ENCODE data around the gene CREB5. TPM values are rescaled to one million over a fixed set of nuclear protein-coding genes. Genes with fewer than 3 reads are reported as not detected.
"Not testable (repeated sequence)": the region's sequence is repeated elsewhere in the genome, so short reads cannot be mapped to it uniquely, and the experiment has no call there.

The CREB5 gene
- total RNA-seq, 1 donor from 2014 or later: 4.5 TPM

GRCh38 chr7:28766359-28766758 is 354.0 kb downstream of the CREB5 start:
- no peak for DNase-seq

GRCh38 chr7:28767356-28767755 is 355.0 kb downstream of the CREB5 start:
- DNase-seq (no peak), ATAC-seq (no peak)
- intact Hi-C loops (cut with micrococcal nuclease): no loop called here

More at GRCh38 chr7:28766359-28766758, 354.0 kb downstream of the CREB5 start:
- no peak for ATAC-seq
- intact Hi-C loops (cut with micrococcal nuclease): no loop called here

- no peak for ATAC-seq
- intact Hi-C loops (cut with micrococcal nuclease): no loop called here
- no peak for DNase-seq
Observed at GRCh38 chr7:28768577-28769147, 356.3 kb downstream of the CREB5 start.

- peak; percentile 22 for ATAC-seq
- DNase-seq: no peak
- intact Hi-C loops (cut with micrococcal nuclease): no loop called here
Observed at GRCh38 chr7:28771906-28772622, 359.7 kb downstream of the CREB5 start.

- DNase-seq: no peak
- intact Hi-C loops (cut with micrococcal nuclease): no loop called here
- no peak for ATAC-seq
Observed at GRCh38 chr7:28773423-28774145, 361.3 kb downstream of the CREB5 start.

- DNase-seq: no peak
- ATAC-seq: peak; percentile 70
- intact Hi-C loops (cut with micrococcal nuclease): no loop called here
Observed at GRCh38 chr7:28774261-28774988, 362.1 kb downstream of the CREB5 start.

GRCh38 chr7:28776463-28777157 is 364.3 kb downstream of the CREB5 start:
- ATAC-seq (no peak), DNase-seq (no peak)
- intact Hi-C loops (cut with micrococcal nuclease): no loop called here

GRCh38 chr7:28778786-28779185 is 366.5 kb downstream of the CREB5 start:
- ATAC-seq (no peak), DNase-seq (no peak)
- intact Hi-C loops (cut with micrococcal nuclease): no loop called here

GRCh38 chr7:28779954-28780353 is 367.6 kb downstream of the CREB5 start:
- ATAC-seq: no peak
- intact Hi-C loops (cut with micrococcal nuclease): no loop called here
- no peak for DNase-seq

GRCh38 chr7:28782362-28782761 is 370.0 kb downstream of the CREB5 start:
- intact Hi-C loops (cut with micrococcal nuclease): no loop called here
- DNase-seq (no peak), ATAC-seq (no peak)

GRCh38 chr7:28784171-28784902 is 372.0 kb downstream of the CREB5 start:
- DNase-seq (no peak), ATAC-seq (no peak)
- intact Hi-C loops (cut with micrococcal nuclease): no loop called here

GRCh38 chr7:28785041-28785995 is 373.0 kb downstream of the CREB5 start:
- DNase-seq: no peak
- intact Hi-C loops (cut with micrococcal nuclease): no loop called here
- ATAC-seq: no peak

GRCh38 chr7:28786156-28786555 is 373.8 kb downstream of the CREB5 start:
- ATAC-seq; DNase-seq; intact Hi-C loops (cut with micrococcal nuclease): not testable (repeated sequence)

- DNase-seq (no peak), ATAC-seq (no peak)
- intact Hi-C loops (cut with micrococcal nuclease): no loop called here
Observed at GRCh38 chr7:28787106-28787505, 374.8 kb downstream of the CREB5 start.

GRCh38 chr7:28790467-28790866 is 378.1 kb downstream of the CREB5 start:
- intact Hi-C loops (cut with micrococcal nuclease): no loop called here
- ATAC-seq (peak; percentile 38), DNase-seq (no peak)

- intact Hi-C loops (cut with micrococcal nuclease): no loop called here
- no peak for ATAC-seq
- DNase-seq: no peak
Observed at GRCh38 chr7:28792858-28793257, 380.5 kb downstream of the CREB5 start.

- DNase-seq (peak; percentile 59), ATAC-seq (peak; percentile 81)
- intact Hi-C loops (cut with micrococcal nuclease): no loop called here
Observed at GRCh38 chr7:28793381-28794085, 381.2 kb downstream of the CREB5 start.

Data from left ventricle myocardium superior (tissue), 1 donor.